HG03520 (cell line): Measurements from ENCODE around the gene HYAL4.
"Not testable (repeated sequence)": the region's sequence is repeated elsewhere in the genome, so short reads cannot be mapped to it uniquely, and the experiment has no call there.

ENCODE experiments used
- ATAC-seq: cut with Tn5 transposase; IDR thresholded peaks from one replicate; pipeline ENCODE4 v1.9.1; 2021; ENCODE audit warnings: mild to moderate bottlenecking, moderate library complexity; ENCODE audit not compliant: unreplicated experiment

Gene HYAL4

DNA sequence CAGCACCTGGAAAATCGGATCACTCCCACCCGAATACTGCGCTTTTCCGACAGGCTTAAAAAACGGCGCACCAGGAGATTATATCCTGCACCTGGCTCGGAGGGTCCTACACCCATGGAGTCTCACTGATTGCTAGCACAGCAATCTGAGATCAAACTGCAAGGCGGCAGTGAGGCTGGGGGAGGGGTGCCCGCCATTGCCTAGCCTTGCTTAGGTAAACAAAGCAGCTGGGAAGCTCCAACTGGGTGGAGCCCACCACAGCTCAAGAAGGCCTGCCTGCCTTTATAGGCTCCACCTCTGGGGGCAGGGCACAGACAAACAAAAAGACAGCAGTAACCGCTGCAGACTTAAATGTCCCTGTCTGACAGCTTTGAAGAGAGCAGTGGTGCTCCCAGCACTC lies 49.8 kb downstream of the HYAL4 start:
- not testable (repeated sequence) for ATAC-seq

DNA sequence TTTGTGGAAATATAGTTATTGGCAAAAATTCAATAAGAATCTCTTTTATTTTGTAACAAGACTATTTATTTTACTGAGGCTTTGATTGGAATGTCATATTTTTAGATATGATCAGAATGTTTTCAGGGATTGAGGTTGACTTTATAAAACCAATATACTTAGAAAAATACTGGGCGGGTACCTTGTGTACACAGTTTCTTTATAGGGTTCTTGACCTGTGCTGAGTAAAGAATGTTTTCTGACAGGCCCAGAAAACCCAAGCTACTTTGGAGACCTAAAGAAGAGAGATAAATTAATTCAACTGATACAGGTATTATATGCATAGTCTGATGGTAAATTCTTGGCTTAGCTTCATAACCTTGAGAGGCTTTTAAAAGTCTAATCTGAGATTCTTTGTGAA lies 56.1 kb downstream of the HYAL4 start:
- no peak for ATAC-seq

DNA sequence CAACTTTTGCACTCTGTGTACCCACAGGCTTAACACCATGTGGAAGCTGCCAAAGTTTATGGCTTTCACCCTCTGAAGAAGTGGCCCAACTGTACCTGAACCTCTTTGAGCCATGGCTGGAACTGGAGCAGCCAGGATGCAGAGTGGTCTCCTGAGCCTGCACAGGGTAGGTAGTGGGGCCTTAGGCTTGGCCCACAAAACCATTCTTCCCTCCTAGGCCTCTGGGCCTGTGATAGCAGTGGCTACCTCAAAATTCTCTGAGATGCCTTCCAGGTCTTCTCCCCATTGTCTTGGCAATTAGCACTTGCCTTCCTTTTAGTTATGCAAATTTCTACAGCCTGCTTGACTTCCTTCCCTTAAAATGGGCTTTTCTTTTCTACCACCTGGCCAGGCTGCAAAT lies 60.7 kb downstream of the HYAL4 start:
- ATAC-seq = no peak

DNA sequence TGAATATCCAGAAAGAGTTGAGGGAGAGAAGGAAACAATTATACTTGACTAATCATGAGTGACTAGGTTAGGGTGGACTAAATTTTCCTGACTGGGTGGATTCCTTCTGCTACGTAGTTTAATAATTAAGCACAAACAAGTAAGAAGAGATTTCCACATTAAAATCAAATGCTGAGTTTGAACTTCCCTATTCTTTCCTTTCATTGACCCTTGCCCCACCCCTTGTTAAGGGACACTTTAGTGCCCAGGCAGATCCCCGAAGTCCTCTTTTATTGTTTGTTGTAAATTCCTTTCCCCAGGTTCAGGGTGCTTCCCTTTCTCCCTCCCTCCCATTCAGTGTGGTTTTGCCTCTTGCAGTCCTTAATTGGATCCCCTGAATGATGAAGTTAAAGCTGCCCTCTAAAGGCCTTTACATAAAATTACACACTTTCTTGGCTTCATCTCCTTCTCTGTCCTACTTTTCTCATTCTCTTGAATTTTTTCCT lies 71.3 kb downstream of the HYAL4 start:
- no peak for ATAC-seq

DNA sequence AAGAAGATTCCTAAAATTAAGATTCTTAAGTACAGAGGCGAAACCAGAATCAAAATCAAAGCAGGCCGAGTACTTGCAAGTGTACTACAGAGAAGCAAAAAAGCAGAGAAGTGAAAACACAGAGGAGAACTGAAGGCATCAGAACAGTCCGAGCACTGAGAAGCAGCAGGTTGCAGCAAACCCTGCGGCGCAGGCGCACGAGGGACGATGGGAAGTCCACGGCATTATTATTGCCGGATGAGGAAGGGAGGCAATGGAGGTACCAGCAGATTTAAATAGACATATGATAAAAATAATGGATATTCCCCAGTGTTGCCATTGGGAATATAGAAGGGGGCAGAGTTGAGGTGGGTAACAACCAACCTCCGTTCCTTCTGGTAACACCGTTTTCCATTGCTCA lies 72.9 kb downstream of the HYAL4 start:
- no peak for ATAC-seq

DNA sequence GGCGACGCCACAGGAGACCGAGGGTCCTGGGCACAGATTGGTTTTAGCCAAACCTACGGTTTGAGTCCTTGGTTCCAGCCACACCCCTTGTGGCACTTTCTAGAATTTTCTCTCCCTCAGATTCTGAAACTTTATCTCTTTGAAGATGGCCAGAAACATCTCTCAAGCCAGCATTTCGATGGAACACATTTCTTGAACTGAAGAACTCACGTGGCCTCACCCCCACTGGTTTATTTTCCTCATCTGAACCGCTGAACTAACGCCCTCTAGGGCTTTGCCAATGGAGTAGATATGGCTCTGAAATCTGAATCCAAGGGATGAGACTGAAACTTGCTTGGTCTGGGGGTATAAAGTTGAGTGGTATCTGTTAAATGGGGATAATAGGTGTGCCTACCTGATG lies 73.3 kb downstream of the HYAL4 start:
- ATAC-seq = no peak

DNA sequence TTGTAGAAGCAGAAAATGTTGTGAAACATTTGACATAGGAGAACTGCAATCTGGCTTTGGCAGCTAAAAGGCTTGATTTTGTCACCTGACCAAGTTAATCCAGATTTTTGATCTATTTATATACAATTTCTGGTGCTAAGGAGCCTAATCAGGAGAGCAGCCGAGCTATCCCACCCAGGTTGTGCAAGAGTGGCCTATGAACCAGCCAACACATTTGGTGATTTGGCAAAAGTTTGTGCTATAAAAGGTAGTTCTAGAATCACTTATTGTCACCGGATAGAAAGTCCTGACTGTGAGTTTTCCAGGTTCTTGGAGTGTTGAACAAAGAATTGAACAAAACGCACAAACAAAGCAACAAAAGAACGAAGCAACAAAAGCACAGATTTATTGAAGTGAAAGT lies 78.6 kb downstream of the HYAL4 start:
- no peak for ATAC-seq

DNA sequence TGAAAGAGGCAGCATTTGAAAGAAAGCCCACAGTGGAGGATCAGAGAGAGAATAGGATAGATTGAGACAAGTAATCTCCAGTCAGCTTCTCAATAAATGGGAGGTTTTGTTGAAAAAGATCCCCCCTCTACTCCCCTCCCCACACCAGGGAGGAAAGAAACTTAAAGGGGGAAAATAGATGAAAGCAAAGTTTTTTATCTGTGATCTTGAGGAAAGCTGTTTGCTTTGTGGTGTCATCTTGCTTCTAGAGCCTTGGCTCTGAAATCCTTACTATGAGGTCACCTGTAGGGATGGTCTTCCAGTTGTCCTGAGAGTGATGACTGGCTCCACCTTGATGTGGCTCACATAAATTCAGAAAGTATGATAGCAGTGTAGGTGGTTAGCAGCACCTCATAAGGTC lies 80.0 kb downstream of the HYAL4 start, which contains the start of gene SPAM1:
TSS of gene SPAM1 (plus strand) at position 301 of the 400 bp plus-strand sequence. CDS start 28,330 bp downstream, outside the sequence.
- no peak for ATAC-seq
